Kidney epithelial cell (primary cell): Measurements from ENCODE around the gene MAP3K4. TPM values are rescaled to one million over a fixed set of nuclear protein-coding genes. Genes with fewer than 3 reads are reported as not detected.
A peak's percentile ranks its signal among the peaks of the same experiment; 100 is the strongest.

Experiments
- DNase-seq: peaks from one replicate; pipeline ENCODE4 v3.0.0-alpha.2; 2010; ENCODE audit warnings: low read depth
- H3K27me3 ChIP-seq: 2 replicates; pipeline ENCODE4 v1.6.0; 2011; ENCODE audit warnings: low read length; ENCODE audit not compliant: control insufficient read depth, insufficient read depth
- H3K36me3 ChIP-seq: 2 replicates; pipeline ENCODE4 v1.5.1; 2011; ENCODE audit warnings: low read length; ENCODE audit not compliant: control insufficient read depth, insufficient read depth
- H3K4me3 ChIP-seq: 2 replicates; pipeline ENCODE4 v1.5.1; 2011; ENCODE audit warnings: low read depth, mild to moderate bottlenecking, control low read depth, low read length
- CTCF ChIP-seq: IDR thresholded peaks from 2 replicates; pipeline ENCODE4 v1.5.1; 2011; ENCODE audit warnings: mild to moderate bottlenecking, moderate library complexity, low read length, control low read depth, inconsistent platforms; ENCODE audit not compliant: insufficient read depth, poor library complexity, severe bottlenecking
- total RNA-seq: library from RNA; depleted of rRNA; stranded (reverse); fragments of >200 nt; gene quantifications from 2 replicates; pipeline ENCODE4 v1.2.3, GENCODE V29; 2015

The MAP3K4 gene
- total RNA-seq, 1 donor from 2014 or later, result 22.5 TPM

- no peaks in the 10 kb centered on the region for H3K27me3 ChIP-seq
- TF ChIP-seq CTCF, result no peak
- no peak overlapping the region for H3K4me3 ChIP-seq
- no peaks in the 10 kb centered on the region for H3K36me3 ChIP-seq
- no peak for DNase-seq
These were observed 159.6 kb downstream of the MAP3K4 start for GRCh38 chr6:161151059-161151645.

GRCh38 chr6:161151660-161152526 lies 160.3 kb downstream of the MAP3K4 start:
- Histone ChIP-seq H3K4me3 (no peak overlapping the region), H3K36me3 (no peaks in the 10 kb centered on the region), H3K27me3 (no peaks in the 10 kb centered on the region)
- DNase-seq, result no peak
- TF ChIP-seq CTCF, result no peak

DNA sequence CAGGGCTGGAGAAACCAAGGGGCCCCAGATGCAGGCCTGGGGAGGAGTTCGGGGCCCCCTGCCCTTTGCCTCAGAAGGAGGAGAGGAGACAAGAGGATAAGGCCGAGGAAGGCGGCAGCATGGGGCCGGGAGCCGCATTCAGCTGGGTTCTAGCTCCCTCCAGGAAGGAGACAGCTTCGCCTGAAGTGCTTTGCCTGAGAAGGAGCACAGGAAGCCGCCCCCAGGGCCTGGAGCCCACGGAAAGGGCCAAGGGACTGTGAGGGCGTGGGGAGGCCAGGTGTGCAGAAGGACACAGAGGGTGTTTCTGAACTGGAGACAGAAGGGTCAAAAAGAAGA lies 160.9 kb downstream of the MAP3K4 start:
- no peak for TF ChIP-seq CTCF
- H3K4me3 ChIP-seq, result no peak overlapping the region

DNA sequence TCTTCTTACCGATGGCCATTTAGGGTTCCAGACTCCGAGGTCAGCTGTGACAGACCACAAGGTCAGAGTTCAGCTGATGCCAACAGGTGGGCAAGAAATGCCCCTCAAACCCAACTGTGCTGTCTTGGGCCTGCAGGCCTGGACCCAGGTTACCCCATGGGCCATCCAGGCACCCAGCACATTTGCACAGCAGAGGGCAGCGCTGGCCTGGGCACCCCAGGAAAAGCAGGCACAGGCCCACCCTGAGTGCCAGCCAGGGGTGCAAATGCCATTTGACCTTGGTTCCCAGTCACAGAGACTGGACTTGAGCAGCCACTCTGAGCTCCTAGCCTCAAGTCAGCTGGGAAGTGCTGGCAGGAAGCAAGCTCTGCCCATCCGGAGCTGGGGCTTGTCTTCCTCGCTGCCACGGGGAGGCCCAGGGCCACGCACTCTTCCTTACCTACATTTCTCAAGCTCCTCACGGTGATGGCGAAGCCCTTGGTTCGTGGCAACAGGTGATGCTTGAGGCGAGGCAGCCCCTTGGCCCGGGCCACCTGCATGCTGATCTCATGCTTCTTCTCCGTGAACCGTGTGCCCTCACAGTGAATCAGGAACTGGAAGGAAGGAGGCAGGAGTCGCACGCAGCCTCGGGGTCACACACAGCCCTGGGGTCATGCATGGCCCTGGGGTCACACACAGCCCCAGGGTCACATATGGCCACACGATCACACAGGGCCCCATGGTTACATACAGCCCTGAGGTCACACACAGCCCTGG lies 161.5 kb downstream of the MAP3K4 start:
- Histone ChIP-seq H3K27me3 (no peaks in the 10 kb centered on the region), H3K4me3 (no peak overlapping the region), H3K36me3 (no peaks in the 10 kb centered on the region)
- TF ChIP-seq CTCF, result peak; percentile 53
- no peak for DNase-seq

More for the DNA sequence above, 160.9 kb downstream of the MAP3K4 start:
- Histone ChIP-seq H3K27me3 (no peaks in the 10 kb centered on the region), H3K36me3 (no peaks in the 10 kb centered on the region)
- no peak for DNase-seq

- no peaks in the 10 kb centered on the region for H3K36me3 ChIP-seq
- DNase-seq, result no peak
- H3K27me3 ChIP-seq, result no peaks in the 10 kb centered on the region
- no peak overlapping the region for H3K4me3 ChIP-seq
- no peak for TF ChIP-seq CTCF
These were observed 162.2 kb downstream of the MAP3K4 start for GRCh38 chr6:161153725-161154124.
